GM19023 (cell line): ENCODE results near the gene NCF4.

ENCODE experiments used
- ATAC-seq: cut with Tn5 transposase; IDR thresholded peaks from one replicate; pipeline ENCODE4 v1.9.1; 2021; ENCODE audit warnings: mild to moderate bottlenecking, moderate library complexity; ENCODE audit not compliant: unreplicated experiment

Gene NCF4

DNA sequence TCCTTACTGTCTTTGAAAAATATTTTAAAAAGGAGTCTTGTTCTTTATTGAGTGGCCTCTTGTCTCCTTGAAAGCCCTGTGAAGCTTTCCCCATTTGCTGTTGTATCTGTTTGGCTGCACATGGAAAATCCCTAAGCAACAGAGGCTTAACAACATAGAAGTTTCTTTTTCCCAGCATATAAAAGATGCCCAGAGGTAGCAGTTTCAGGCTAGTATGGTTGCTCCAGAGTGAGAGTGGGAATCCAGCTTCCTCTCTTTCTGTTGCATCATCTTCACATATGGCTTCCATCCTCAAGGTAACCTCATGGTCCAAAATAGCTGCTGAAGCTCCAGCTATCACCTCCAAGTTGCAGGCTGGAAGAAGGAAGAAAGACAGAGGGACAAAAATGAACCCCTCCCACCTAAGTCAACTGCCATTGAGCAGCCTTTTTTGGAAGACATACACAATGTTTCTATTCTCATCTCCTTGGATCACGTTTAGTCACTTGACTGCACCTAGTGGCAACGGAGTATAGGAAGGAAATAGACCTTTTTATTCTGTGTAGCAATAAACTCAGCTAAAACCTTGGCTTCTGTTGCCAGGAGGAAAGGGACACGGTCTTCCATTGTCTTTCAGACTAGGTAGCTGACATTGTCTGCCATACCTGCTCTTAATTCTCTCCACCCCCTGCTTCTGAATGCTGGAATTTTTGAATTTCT, 57.9 kb downstream of the NCF4 start:
- no peak for ATAC-seq

DNA sequence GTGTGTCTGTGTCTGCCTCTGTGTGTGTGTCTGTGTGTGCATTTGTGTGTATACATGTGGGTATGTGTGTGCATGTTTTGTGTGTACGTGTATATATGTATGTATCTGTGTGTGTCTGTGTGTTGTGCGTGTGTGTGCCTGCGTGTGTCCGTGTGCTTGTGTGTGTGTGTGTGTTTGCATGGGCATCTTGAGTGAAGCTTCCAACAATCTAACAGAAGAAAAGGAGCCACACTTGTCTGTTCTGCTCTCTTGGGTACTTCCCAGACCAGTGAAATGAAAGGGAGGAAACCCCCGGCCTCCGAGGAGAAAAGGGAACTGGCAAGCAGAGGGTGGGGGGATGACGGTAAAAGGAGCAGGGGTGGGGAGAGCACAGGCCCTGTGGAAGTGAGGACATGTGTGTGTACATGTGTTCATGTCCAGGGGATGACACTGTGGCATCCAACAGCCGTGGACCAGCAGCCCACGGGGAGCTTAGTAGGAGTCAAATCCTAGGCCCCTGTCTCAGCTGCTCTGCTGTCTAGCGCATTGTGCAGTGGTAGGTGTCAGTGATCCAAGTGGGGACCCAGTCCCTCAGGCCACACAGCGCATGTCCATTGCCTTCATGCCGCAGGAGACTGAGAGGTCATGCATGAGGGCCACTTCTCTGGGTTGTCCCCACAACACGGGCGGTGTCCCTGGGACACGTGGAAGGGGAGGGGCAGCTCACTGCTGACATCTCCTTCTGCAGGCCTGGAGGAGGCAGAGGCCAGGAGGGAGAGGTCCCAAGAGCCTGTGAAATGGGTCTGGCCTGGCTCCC, 60.7 kb downstream of the NCF4 start:
- no peak for ATAC-seq

DNA sequence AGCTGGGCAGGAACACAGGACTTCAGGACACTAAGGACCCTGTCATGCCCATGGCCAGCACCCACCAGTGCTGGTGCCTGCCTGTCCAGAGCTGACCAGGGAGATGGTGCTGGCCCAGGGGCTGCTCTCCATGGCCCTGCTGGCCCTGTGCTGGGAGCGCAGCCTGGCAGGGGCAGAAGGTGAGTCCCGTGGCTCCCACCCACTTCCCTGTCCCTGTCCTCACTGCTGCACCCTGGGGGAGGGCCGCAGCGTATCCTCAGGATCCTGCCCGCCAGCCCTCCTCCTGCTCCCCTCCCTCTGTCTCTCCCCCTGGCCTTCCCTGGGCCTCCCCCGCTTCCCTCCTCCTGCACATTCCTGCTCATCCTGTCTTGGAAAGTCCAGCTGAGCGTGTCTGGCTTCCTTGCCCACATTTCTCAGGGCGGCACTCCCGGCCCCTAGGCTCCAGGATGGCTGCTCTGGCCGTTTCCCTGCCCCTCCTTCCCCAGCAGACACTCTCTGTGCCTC, 61.4 kb downstream of the NCF4 start:
- no peak for ATAC-seq

DNA sequence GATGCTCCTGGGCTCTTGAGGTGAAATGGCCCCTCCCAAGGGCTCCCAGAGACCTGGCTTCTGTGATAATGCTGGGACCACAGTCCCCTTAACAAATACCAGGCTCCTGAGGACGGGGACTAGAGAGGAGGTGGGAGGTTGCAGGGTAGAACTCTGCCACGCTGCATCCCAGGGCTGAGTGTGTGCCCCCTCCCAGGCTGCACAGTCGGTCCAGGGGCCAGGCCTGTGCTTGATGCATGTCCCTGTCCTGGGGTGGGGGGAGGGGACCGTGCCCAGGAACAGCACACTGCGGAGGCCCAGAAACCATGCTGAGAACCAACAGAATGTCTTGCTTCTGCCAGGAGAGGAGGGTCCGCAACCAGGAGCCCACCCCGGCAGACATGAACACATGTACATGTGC, 61.9 kb downstream of the NCF4 start:
- ATAC-seq: no peak

DNA sequence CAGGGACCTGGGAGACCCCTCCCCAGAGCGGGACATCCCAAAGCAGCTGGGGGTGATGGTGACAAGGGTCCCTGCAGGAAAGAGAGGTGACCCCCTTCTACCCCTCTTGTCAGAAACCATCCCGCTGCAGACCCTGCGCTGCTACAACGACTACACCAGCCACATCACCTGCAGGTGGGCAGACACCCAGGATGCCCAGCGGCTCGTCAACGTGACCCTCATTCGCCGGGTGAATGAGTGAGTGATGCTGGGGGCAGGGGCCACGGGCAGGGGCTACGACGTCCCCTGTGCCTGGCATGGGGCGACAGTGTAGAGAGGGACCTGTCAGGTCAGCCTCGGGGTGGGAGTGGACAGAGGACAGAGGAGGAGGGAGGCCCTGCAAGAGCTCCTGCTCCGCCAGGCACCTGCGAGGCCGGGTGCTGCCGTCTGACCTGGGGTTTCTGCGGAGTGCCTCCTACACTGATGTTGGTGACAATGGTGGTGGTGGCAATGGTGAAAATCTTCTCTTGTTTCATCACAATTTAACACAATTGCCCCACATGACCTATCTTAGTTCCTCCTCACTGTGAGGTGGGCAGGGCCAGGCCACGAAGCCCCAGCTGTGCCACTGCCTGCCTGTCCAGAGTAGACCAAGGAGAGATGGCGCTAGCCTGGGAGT, 62.5 kb downstream of the NCF4 start:
- ATAC-seq: no peak

DNA sequence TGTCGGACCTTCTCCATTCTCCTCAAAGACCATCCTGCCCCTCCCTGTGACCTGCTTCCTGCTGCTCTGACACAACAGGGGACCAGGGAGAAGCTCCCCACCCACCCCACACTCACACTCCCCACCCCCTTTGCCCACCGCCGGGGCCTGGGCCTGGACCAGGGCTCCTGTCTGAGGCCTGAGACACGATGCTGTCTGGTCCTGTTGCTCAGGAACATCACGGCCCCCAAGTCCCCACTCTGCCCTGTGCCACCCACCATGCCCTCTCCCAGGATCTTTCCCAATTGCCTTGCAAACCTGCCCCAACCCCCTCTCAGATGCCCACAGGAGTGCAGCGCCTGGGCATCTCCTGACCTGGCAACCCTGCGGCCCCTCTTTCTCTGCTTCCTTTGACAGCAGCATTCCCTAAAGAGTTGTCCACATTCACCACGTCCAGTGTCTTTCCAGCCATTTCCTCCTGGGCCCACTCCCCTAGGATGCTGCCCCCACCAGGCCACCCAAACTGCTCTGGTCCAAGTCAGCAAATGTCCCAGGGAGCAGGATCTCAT, 63.4 kb downstream of the NCF4 start:
- no peak for ATAC-seq

DNA sequence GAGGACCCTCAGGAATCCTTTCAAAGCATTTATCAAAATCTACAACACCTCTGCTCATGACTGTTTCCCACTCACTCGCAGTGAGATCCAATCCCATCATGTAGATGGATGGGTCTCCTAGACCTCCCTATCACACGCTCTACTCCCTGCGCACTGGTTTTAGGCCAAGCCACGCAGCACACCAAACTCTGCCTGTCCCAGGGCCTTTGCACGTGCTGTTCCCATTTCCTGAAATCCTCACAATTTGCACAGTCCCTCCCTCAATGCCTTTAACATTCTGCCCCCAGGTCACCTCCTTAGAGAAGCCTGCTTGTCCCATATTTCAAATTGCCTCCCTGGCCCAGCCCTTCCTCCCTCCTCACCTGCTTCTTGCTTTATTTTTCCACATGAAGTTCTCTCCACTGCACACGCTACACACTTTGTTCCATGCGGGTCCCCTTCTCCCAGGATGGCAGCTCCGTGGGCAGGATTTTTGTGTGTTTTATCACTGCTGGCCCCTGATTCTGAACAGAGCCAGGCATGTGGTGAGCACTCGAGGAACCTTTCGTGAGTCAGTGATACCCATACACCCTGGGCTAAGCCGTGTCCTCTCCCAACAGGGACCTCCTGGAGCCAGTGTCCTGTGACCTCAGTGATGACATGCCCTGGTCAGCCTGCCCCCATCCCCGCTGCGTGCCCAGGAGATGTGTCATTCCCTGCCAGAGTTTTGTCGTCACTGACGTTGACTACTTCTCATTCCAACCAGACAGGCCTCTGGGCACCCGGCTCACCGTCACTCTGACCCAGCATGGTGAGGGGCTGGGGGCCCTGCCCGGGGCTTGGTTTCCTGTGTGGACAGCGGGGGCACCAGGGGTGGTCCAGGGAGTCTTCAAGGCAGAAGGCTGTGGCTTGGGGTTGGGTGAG, 64.8 kb downstream of the NCF4 start:
- no peak for ATAC-seq

DNA sequence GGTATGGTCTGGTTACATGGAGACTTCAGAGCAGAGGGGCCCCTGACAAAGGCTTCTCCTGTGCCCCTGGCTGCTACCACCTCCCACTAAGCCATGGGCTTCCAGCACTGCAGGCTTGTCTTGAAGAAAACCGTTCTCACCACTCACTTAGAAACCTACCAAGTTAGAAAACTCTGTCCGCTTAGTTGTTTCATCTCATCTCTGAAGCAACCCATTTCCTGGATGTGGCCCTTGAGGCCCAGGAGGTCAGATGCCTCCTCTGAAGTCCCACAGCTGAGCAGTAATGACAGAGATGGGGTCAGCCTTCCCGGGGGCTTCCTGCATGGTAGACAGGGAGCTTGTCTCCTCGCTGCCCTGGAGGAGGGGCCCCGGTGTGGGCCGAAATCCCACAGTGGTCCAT, 65.5 kb downstream of the NCF4 start:
- ATAC-seq: no peak

DNA sequence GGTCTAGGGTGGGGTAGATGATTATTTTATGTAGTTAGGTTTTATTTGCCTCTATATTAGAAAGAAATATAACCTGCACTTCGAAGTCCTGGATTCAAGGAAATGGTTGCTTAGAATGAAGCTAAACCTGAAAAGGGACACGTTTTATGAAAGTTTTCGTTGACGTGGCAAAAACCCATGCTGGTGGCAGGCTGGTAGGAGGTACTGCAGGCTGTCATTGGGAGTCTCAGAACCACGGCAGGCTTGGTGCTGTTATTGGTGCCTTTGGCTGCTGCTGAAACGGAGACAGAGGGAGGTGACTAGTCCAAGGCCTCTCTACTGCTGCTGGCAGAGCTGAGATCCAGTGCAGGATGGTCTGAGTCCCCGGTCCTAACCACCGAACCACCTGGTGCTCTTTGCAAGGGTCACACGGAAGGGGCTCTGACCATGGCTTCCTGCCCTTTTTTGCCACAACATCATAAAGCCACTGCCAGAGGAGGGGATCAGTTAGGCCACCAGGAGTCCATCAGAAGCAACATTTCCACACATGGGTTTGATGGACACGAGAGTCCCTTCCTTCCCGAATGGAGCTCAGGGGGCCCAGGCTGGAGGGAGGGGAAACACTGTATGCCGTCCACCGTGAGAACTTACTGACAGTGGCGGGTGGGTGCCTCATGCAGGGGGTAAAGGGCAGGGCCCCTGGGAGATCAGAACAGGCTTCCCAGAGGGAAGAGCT, 66.1 kb downstream of the NCF4 start:
- ATAC-seq: no peak
